Common myeloid progenitor, CD34-positive (primary cell): ENCODE data around the gene KEL.
A peak's percentile ranks its signal among the peaks of the same experiment; 100 is the strongest.

ENCODE experiments used
- CTCF ChIA-PET: fragments of 350-600 bp; sonication (Branson Sonifier 250); formaldehyde crosslinking; loops from one replicate; lab custom pipeline; 2021; ENCODE audit warnings: antibody characterized with exemption; lab: Charles Lee
- POLR2A ChIA-PET: fragments of 350-600 bp; sonication (Branson Sonifier 250); formaldehyde crosslinking; loops from one replicate; lab custom pipeline; 2021; ENCODE audit warnings: antibody characterized with exemption; lab: Charles Lee
- DNase-seq, 3 donors: peaks; one replicate each; pipeline versions ENCODE4 v3.0.0 to v3.0.0-alpha.2; 2013
- H3K27ac ChIP-seq, 2 experiments: 1 replicate in 1 of 2; 2 replicates in 1 of 2; pipeline ENCODE4 v1.7.0; 2013; ENCODE audit warnings: inconsistent platforms in 2 of 2, low read length in 2 of 2, mild to moderate bottlenecking in 2 of 2, low read depth in 1 of 2, moderate library complexity in 1 of 2; ENCODE audit not compliant: severe bottlenecking in 2 of 2, insufficient read depth in 1 of 2, poor library complexity in 1 of 2
- H3K27me3 ChIP-seq, 5 experiments: replicated peaks in 2 of 5; 1 replicate in 3 of 5; 2 replicates in 2 of 5; pipeline versions ENCODE4 v1.6.1 to v1.7.0; 2013; ENCODE audit warnings: low read length in 4 of 5, mild to moderate bottlenecking in 2 of 5, moderate library complexity in 2 of 5, inconsistent platforms in 1 of 5; ENCODE audit not compliant: insufficient read depth in 5 of 5, control insufficient read depth in 4 of 5
- H3K36me3 ChIP-seq, 4 experiments: 1 replicate in 2 of 4; 2 replicates in 2 of 4; pipeline versions ENCODE4 v1.6.1 to v1.7.0; 2013; ENCODE audit warnings: low read length in 3 of 4, control low read depth in 1 of 4, mild to moderate bottlenecking in 1 of 4; ENCODE audit not compliant: control insufficient read depth in 4 of 4, insufficient read depth in 4 of 4
- H3K4me1 ChIP-seq, 4 experiments: 1 replicate in 3 of 4; 2 replicates in 1 of 4; pipeline versions ENCODE4 v1.6.1 to v1.7.1; 2013; ENCODE audit warnings: low read length in 3 of 4, mild to moderate bottlenecking in 3 of 4, control low read depth in 1 of 4, inconsistent platforms in 1 of 4, moderate library complexity in 1 of 4; ENCODE audit not compliant: control insufficient read depth in 4 of 4, insufficient read depth in 4 of 4; ENCODE audit errors: control extremely low read depth in 1 of 4
- H3K4me3 ChIP-seq, 7 experiments: 1 replicate in 4 of 7; 2 replicates in 3 of 7; pipeline versions ENCODE4 v1.5.1 to v1.7.0; 2013; ENCODE audit warnings: mild to moderate bottlenecking in 7 of 7, low read length in 6 of 7, moderate library complexity in 6 of 7, inconsistent platforms in 2 of 7, low read depth in 2 of 7, control low read depth in 1 of 7; ENCODE audit not compliant: insufficient read depth in 4 of 7, control insufficient read depth in 1 of 7; ENCODE audit errors: extremely low read depth in 1 of 7
- H3K9me3 ChIP-seq, 5 experiments: 1 replicate in 4 of 5; 2 replicates in 1 of 5; pipeline versions ENCODE4 v1.6.1 to v1.7.1; 2013; ENCODE audit warnings: low read length in 4 of 5, mild to moderate bottlenecking in 2 of 5, inconsistent platforms in 1 of 5, low read depth in 1 of 5, moderate library complexity in 1 of 5; ENCODE audit not compliant: control insufficient read depth in 4 of 5, insufficient read depth in 2 of 5; ENCODE audit errors: control extremely low read depth in 1 of 5
- WGBS: methylation state at CpG from one replicate; pipeline ENCODE4 v1.1.5; 2013; ENCODE audit not compliant: insufficient coverage; 5-methylcytosine and 5-hydroxymethylcytosine counted together

Gene KEL

DNA sequence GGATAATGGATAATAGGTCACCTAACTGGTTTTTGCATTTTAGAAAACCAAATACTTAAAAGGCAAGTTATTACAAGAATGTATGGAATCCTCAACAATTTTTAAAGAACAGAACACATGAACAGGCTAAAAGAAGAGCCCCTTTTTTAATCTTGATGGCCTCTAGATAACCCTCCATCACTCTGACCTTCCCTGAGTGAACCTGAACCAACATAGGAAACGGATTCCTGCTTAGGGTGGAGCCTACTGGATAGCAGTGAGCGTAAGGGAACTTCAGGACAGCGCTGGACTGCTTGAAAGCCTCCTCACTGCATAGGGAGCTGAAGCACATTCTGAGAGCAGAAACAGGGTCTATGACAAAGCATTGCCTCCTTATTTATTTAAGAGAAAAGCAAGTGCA lies 49.1 kb downstream of the KEL start:
- Histone ChIP-seq H3K27me3 (peaks cover 0 to 2% (median 0%) of the 10 kb centered on the region in 5 experiments), H3K9me3 (no peaks in the 10 kb centered on the region), H3K4me3 (no peak overlapping the region), H3K36me3 (no peaks in the 10 kb centered on the region), H3K27ac (no peak overlapping the region), H3K4me1 (peaks cover 0 to 2% (median 1%) of the 10 kb centered on the region in 4 experiments)
- DNase-seq, result no peak
- ChIA-PET CTCF (interaction anchor here (0.7 kb wide), 1 partner anchor 33 kb away, joined by 3 read pairs; no protein-coding TSS in a partner anchor), POLR2A (no interaction called here)
- 96% methylated on average over 3 of the region's 3 CpGs for WGBS

DNA sequence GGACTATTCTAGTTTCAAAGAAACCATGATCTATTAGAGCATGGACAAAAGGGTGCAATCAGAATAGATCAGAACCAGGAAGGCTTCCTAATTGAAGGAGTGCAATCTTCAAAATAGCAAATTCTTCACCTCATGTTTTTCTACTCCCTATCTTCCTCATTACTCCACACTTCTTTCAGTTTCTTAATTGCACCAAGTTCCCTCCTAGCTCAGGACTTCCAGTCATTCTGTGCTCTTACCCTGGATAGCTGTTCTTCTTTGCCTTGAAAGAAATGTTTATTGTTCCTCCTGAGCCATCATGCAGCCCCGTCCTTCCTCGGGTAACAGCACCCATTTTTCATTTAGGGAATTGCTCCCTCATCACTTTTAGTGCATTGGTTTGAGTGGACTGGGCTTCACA lies 51.7 kb downstream of the KEL start:
- Histone ChIP-seq H3K27ac (no peak overlapping the region), H3K36me3 (no peaks in the 10 kb centered on the region), H3K4me3 (no peak overlapping the region), H3K27me3 (peaks cover 0 to 2% (median 0%) of the 10 kb centered on the region in 5 experiments), H3K9me3 (peaks cover 0 to 3% (median 0%) of the 10 kb centered on the region in 5 experiments), H3K4me1 (peaks cover 0 to 2% (median 1%) of the 10 kb centered on the region in 4 experiments)
- no CpG with 5 or more reads among the region's 2 CpGs for WGBS
- no peak for DNase-seq
- ChIA-PET POLR2A (no interaction called here), CTCF (interaction anchor here (0.9 to 2.5 kb wide), 14 partner anchors 9 to 308 kb away, joined by 3 to 12 read pairs (median 6); partner anchors contain the start of gene TRPV5)

DNA sequence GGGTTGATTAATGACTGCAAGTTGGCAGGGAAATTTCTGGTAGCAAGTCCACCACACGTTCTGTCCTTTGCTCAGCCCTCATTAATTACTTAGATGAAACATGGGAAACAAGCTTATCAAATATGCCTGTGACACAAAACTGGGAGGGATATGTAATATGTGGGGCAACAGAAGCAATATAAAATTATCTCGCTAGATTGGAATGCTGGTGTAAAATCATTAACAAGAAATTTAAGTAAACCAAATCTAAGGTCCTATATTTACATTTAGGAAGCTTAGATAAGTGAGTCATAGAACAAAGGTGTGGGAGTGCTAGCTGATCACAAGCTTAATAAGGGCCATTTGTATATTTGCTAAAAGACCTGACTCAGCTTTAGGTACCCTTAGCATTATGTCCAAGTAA lies 52.1 kb downstream of the KEL start:
- ChIA-PET POLR2A (no interaction called here), CTCF (interaction anchor here (0.9 to 2.5 kb wide), 13 partner anchors 9 to 308 kb away, joined by 3 to 12 read pairs (median 6); partner anchors contain the start of gene TRPV5)
- Histone ChIP-seq H3K9me3 (peaks cover 0 to 3% (median 0%) of the 10 kb centered on the region in 5 experiments), H3K27ac (no peak overlapping the region), H3K4me1 (peaks cover 0 to 2% (median 1%) of the 10 kb centered on the region in 4 experiments), H3K27me3 (peaks cover 0 to 2% (median 0%) of the 10 kb centered on the region in 5 experiments), H3K36me3 (no peaks in the 10 kb centered on the region), H3K4me3 (no peak overlapping the region)
- no peak for DNase-seq
- no CpG with 5 or more reads among the region's 2 CpGs for WGBS

DNA sequence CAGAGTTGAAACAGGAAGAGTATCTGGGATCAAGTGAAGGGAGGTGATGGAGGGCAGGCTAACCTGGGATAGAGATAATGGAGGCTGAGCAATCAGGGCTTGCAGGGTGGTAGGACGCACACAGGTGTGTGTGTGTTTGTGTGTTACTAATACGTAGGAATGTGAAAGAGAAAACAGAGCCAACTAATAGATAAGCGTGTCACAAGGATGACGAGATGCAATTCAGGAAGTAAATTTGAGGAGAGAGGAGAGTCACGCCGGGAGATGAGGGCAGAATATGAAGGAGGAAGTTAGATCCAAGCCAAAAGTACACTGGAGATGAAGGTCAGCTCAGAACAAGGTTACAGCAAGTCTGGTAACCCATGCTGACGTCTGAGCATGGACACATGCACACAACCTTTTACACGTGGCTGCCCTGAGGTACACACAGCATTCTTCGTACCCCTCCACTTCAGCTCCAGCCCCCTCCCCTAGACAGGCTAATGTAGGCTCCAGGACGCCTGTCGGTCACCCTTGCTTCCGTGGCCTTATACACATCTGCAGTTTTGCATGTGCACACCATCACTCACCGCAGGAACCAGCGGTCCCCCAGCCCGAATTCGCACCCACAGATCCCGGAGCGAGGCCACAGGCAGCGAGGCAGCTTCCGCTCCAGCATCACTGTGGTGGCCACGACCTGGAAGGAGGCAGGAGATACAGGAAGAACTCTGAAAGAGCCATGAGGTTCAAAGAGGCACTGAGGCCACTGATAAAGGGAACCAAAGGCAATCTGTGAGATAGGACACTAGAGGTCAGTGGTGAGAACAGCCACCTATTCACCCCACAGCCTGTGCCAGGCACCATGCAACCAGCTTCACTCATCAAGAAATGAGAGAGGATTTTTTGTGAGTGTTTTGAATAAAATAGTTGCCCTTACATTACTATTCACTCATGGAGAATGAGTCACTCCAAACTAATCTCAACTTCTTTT lies 53.0 kb downstream of the KEL start:
- Histone ChIP-seq H3K27ac (no peak overlapping the region), H3K4me3 (no peak overlapping the region), H3K4me1 (peaks cover 0 to 2% (median under 1%) of the 10 kb centered on the region in 4 experiments), H3K27me3 (peaks cover 0 to 2% (median 0%) of the 10 kb centered on the region in 5 experiments), H3K9me3 (peaks cover 0 to 10% (median 3%) of the 10 kb centered on the region in 5 experiments), H3K36me3 (no peaks in the 10 kb centered on the region)
- 70% methylated on average over 21 of the region's 21 CpGs for WGBS
- POLR2A ChIA-PET, result no interaction called here
- peak; percentile 21 to 52 (median 51) for DNase-seq
- CTCF ChIA-PET, result interaction anchor here (1.2 to 2.5 kb wide), 13 partner anchors 8 to 309 kb away, joined by 3 to 12 read pairs (median 6); partner anchors contain the start of gene TRPV5

DNA sequence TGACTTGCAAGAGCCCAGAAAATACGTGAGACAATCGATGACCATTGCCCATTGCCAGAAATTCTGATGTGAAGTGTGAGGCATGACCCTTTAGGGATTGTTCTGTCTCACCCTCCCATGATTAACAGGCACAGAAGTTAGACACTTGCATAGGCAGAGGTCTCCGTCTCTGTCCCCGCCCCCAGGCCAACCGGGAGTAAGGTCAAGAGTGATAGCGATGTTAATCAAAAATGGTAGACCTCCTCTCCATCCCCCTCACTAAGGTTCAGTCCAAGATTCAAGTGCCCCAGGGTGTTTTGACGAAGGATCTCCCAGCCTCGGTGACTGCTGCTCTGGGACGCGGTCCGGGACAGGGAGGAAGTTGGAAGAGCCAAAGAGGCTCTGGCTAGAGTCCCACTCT lies 53.9 kb downstream of the KEL start:
- CTCF ChIA-PET, result interaction anchor here (0.9 kb wide), 1 partner anchor 94 kb away, joined by 3 read pairs; no protein-coding TSS in a partner anchor
- WGBS, result 96% methylated on average over 9 of the region's 11 CpGs

DNA sequence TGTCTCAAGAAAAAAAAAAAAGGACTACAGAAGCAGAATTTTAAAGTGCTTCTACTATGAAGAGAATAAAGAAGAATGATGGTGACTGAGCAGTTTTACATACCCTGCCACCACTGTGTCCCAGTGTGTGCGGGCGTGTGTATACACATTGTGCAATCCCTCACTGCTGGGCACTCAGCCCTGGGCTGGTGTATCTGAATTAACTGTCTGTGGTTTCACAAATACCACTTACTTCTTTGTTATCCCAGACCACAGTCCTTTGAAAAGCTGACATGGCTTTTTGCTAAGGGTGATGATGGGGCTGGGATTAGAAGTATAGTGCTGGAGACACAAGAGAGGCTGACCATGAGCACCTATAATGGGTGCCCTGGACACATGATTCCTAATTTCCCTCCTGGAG lies 55.5 kb downstream of the KEL start:
- Histone ChIP-seq H3K27ac (no peak overlapping the region), H3K27me3 (no peaks in the 10 kb centered on the region), H3K4me1 (peaks cover 0 to 2% (median 0%) of the 10 kb centered on the region in 4 experiments), H3K9me3 (peaks cover 0 to 13% (median 3%) of the 10 kb centered on the region in 5 experiments), H3K4me3 (no peak overlapping the region), H3K36me3 (no peaks in the 10 kb centered on the region)
- CTCF ChIA-PET, result interaction anchor here (1.2 to 1.4 kb wide), 3 partner anchors 12 to 309 kb away, joined by 3 to 4 read pairs (median 3); no protein-coding TSS in a partner anchor
- DNase-seq, result no peak
- WGBS, result no CpG with 5 or more reads among the region's 2 CpGs
- POLR2A ChIA-PET, result no interaction called here

More for the DNA sequence above, 53.9 kb downstream of the KEL start:
- peaks cover 0 to 2% (median 0%) of the 10 kb centered on the region in 4 experiments for H3K4me1 ChIP-seq
- no peak overlapping the region for H3K4me3 ChIP-seq
- DNase-seq, result no peak
- H3K27me3 ChIP-seq, result peaks cover 0 to 2% (median 0%) of the 10 kb centered on the region in 5 experiments
- H3K27ac ChIP-seq, result no peak overlapping the region
- no peaks in the 10 kb centered on the region for H3K36me3 ChIP-seq
- H3K9me3 ChIP-seq, result peaks cover 0 to 13% (median 3%) of the 10 kb centered on the region in 5 experiments
- POLR2A ChIA-PET, result no interaction called here
